IMR-90 (cell line): ENCODE measurements around the gene PRKCA. TPM values are rescaled to one million over a fixed set of nuclear protein-coding genes. Genes with fewer than 3 reads are reported as not detected.

Source experiments
- ATAC-seq: fragments of 200-7000 bp; cut with Tn5 transposase; 2 replicates; pipeline ENCODE4 v1.9.1; 2020; ENCODE audit warnings: low read depth, mild to moderate bottlenecking, moderate library complexity
- BruUV-seq: library from RNA; stranded (reverse); fragments of 400-500 nt; replicated peaks from 2 replicates; lab custom pipeline; 2021; lab: Mats Ljungman, UMichigan
- CTCF ChIA-PET: fragments of 300-600 bp; formaldehyde crosslinking; extraction: SDS; loops from one replicate; lab custom pipeline; 2021; ENCODE audit warnings: antibody characterized with exemption; lab: Yijun Ruan, JAX
- POLR2A ChIA-PET: fragments of 300-600 bp; sonication (Branson Sonifier 250); formaldehyde crosslinking; loops from one replicate; lab custom pipeline; 2022; ENCODE audit warnings: antibody characterized with exemption; ENCODE audit not compliant: unreplicated experiment; lab: Charles Lee
- DNase-seq: peaks from one replicate; pipeline ENCODE4 v3.0.0; 2013
- H2AFZ ChIP-seq: replicated peaks from 2 replicates; pipeline ENCODE3; 2013; ENCODE audit warnings: low read length, mild to moderate bottlenecking; ENCODE audit not compliant: poor library complexity
- H2AK5ac ChIP-seq: 2 replicates; pipeline ENCODE4 v1.6.1; 2013; ENCODE audit warnings: low read depth, low read length, inconsistent platforms
- H2AK9ac ChIP-seq: replicated peaks from 2 replicates; pipeline ENCODE3; 2013; ENCODE audit warnings: mild to moderate bottlenecking, low read depth, low read length, moderate library complexity; ENCODE audit not compliant: poor library complexity
- H2BK120ac ChIP-seq: 2 replicates; pipeline ENCODE4 v1.6.1; 2013; ENCODE audit warnings: low read depth, low read length, inconsistent platforms
- H2BK15ac ChIP-seq: 3 replicates; pipeline ENCODE4 v1.6.1; 2013; ENCODE audit warnings: low read depth, low read length, inconsistent platforms
- H2BK20ac ChIP-seq: 2 replicates; pipeline ENCODE4 v1.6.1; 2013; ENCODE audit warnings: low read depth, mild to moderate bottlenecking, inconsistent platforms, low read length, moderate library complexity
- H2BK5ac ChIP-seq: 2 replicates; pipeline ENCODE4 v1.6.1; 2013; ENCODE audit warnings: mild to moderate bottlenecking, low read depth, low read length, inconsistent platforms; ENCODE audit not compliant: poor library complexity, severe bottlenecking
- H3K14ac ChIP-seq: replicated peaks from 2 replicates; pipeline ENCODE4 v1.6.1; 2013; ENCODE audit warnings: low read depth, low read length, inconsistent platforms
- H3K18ac ChIP-seq: 2 replicates; pipeline ENCODE4 v1.6.1; 2013; ENCODE audit warnings: low read depth, low read length, control low read depth
- H3K23ac ChIP-seq: 2 replicates; pipeline ENCODE4 v1.6.1; 2013; ENCODE audit warnings: low read depth, low read length, inconsistent platforms
- H3K27ac ChIP-seq: 2 replicates; pipeline ENCODE4 v1.5.1; 2013; ENCODE audit warnings: mild to moderate bottlenecking, control low read depth, low read length; ENCODE audit not compliant: insufficient read depth
- H3K27me3 ChIP-seq: 2 replicates; pipeline ENCODE4 v1.6.1; 2013; ENCODE audit warnings: low read length; ENCODE audit not compliant: control insufficient read depth, insufficient read depth
- H3K36me3 ChIP-seq: 2 replicates; pipeline ENCODE4 v1.6.1; 2013; ENCODE audit warnings: low read length, mixed read lengths; ENCODE audit not compliant: control insufficient read depth, insufficient read depth
- H3K4ac ChIP-seq: 2 replicates; pipeline ENCODE4 v1.6.1; 2013; ENCODE audit warnings: low read depth, low read length, inconsistent platforms
- H3K4me1 ChIP-seq: 2 replicates; pipeline ENCODE4 v1.6.1; 2013; ENCODE audit warnings: low read length, mixed read lengths; ENCODE audit not compliant: control insufficient read depth, insufficient read depth
- H3K4me2 ChIP-seq: 2 replicates; pipeline ENCODE4 v1.6.1; 2013; ENCODE audit warnings: low read depth, mild to moderate bottlenecking, control low read depth, low read length, moderate library complexity
- H3K4me3 ChIP-seq: 2 replicates; pipeline ENCODE4 v1.5.1; 2013; ENCODE audit warnings: low read depth, mild to moderate bottlenecking, control low read depth, low read length, moderate library complexity; ENCODE audit not compliant: insufficient read depth
- H3K56ac ChIP-seq: 2 replicates; pipeline ENCODE4 v1.6.1; 2013; ENCODE audit warnings: low read length, inconsistent platforms; ENCODE audit not compliant: insufficient read depth; ENCODE audit errors: extremely low read depth
- H3K79me1 ChIP-seq, 2 experiments: 2 replicates each; pipeline ENCODE4 v1.6.1; 2013; ENCODE audit warnings: low read length in 2 of 2, inconsistent platforms in 1 of 2, low read depth in 1 of 2
- H3K9ac ChIP-seq: 2 replicates; pipeline ENCODE4 v1.6.1; 2013; ENCODE audit warnings: low read depth, low read length, control low read depth
- H3K9me1 ChIP-seq: 2 replicates; pipeline ENCODE4 v1.6.1; 2013; ENCODE audit warnings: low read length, inconsistent platforms; ENCODE audit not compliant: insufficient read depth
- H3K9me3 ChIP-seq: 2 replicates; pipeline ENCODE4 v1.6.1; 2013; ENCODE audit warnings: low read length; ENCODE audit not compliant: control insufficient read depth, insufficient read depth
- H4K20me1 ChIP-seq: 2 replicates; pipeline ENCODE4 v1.6.1; 2013; ENCODE audit warnings: low read length, inconsistent platforms; ENCODE audit not compliant: insufficient read depth
- H4K5ac ChIP-seq: 2 replicates; pipeline ENCODE4 v1.6.1; 2013; ENCODE audit warnings: mild to moderate bottlenecking, low read depth, low read length, control low read depth
- H4K8ac ChIP-seq, 2 experiments: 2 replicates each; pipeline ENCODE4 v1.6.1; 2013; ENCODE audit warnings: low read depth in 2 of 2, low read length in 2 of 2, control low read depth in 1 of 2, inconsistent platforms in 1 of 2
- H4K91ac ChIP-seq: 2 replicates; pipeline ENCODE4 v1.6.1; 2013; ENCODE audit warnings: low read depth, low read length, inconsistent platforms; ENCODE audit not compliant: insufficient read depth
- BHLHE40 ChIP-seq: fragments of 150-350 bp; IDR thresholded peaks from 2 replicates; pipeline ENCODE4 v1.6.1; 2016; ENCODE audit warnings: mild to moderate bottlenecking, low read depth, low read length
- CEBPB ChIP-seq: IDR thresholded peaks from 2 replicates; pipeline ENCODE4 v1.6.1; 2012; ENCODE audit warnings: low read depth, low read length, improper control_type of control experiment
- CHD1 ChIP-seq: IDR thresholded peaks from 2 replicates; pipeline ENCODE4 v1.6.1; 2012; ENCODE audit warnings: low read depth, low read length, improper control_type of control experiment
- CTCF ChIP-seq: conservative IDR thresholded peaks from 2 replicates; pipeline ENCODE4 v1.5.1; 2012; ENCODE audit warnings: mild to moderate bottlenecking, low read depth, low read length, improper control_type of control experiment
- FOS ChIP-seq: fragments of 150-350 bp; IDR thresholded peaks from 2 replicates; pipeline ENCODE4 v1.6.1; 2016; ENCODE audit warnings: low read depth, low read length
- MAFK ChIP-seq: IDR thresholded peaks from 2 replicates; pipeline ENCODE4 v1.6.1; 2012; ENCODE audit warnings: low read depth, low read length, improper control_type of control experiment
- MAZ ChIP-seq: IDR thresholded peaks from 2 replicates; pipeline ENCODE4 v1.6.1; 2012; ENCODE audit warnings: low read depth, mild to moderate bottlenecking, low read length, improper control_type of control experiment, moderate library complexity, borderline replicate concordance
- MXI1 ChIP-seq: IDR thresholded peaks from 2 replicates; pipeline ENCODE4 v1.6.1; 2012; ENCODE audit warnings: low read depth, mild to moderate bottlenecking, low read length, moderate library complexity, borderline replicate concordance
- NFE2L2 ChIP-seq: fragments of 150-350 bp; IDR thresholded peaks from 2 replicates; pipeline ENCODE4 v1.6.1; 2016; ENCODE audit warnings: low read depth, mild to moderate bottlenecking, low read length
- POLR2A ChIP-seq: IDR thresholded peaks from 2 replicates; pipeline ENCODE4 v1.6.1; 2012; ENCODE audit warnings: mild to moderate bottlenecking, low read depth, low read length
- RAD21 ChIP-seq: IDR thresholded peaks from 2 replicates; pipeline ENCODE4 v1.6.1; 2012; ENCODE audit warnings: low read length, improper control_type of control experiment
- RCOR1 ChIP-seq: IDR thresholded peaks from 2 replicates; pipeline ENCODE4 v1.6.1; 2012; ENCODE audit warnings: mild to moderate bottlenecking, low read length, improper control_type of control experiment; ENCODE audit not compliant: insufficient replicate concordance
- RFX5 ChIP-seq: IDR thresholded peaks from 2 replicates; pipeline ENCODE4 v1.8.0; 2012; ENCODE audit warnings: low read depth, mild to moderate bottlenecking, low read length, moderate library complexity
- SMC3 ChIP-seq: fragments of 150-350 bp; IDR thresholded peaks from 2 replicates; pipeline ENCODE4 v1.6.1; 2016; ENCODE audit warnings: low read depth, mild to moderate bottlenecking, antibody characterized with exemption, low read length, moderate library complexity
- USF2 ChIP-seq: fragments of 150-350 bp; IDR thresholded peaks from 2 replicates; pipeline ENCODE4 v1.6.1; 2017; ENCODE audit warnings: mild to moderate bottlenecking, antibody characterized with exemption, low read length, low read depth
- WGBS, 2 experiments: methylation state at CpG; one replicate each; pipeline versions ENCODE4 v1.1.5 to v1.1.7; 2013; ENCODE audit warnings: missing lambda C conversion rate in 2 of 2; ENCODE audit not compliant: insufficient read length in 1 of 2; ENCODE audit errors: extremely low coverage in 2 of 2; 5-methylcytosine and 5-hydroxymethylcytosine counted together
- dilution Hi-C: fragments of 300-500 bp; cut with HindIII; formaldehyde crosslinking; loops from one replicate; pipeline ENCODE4 v1.14.3; 2018; ENCODE audit warnings: low sequenced_read_pairs; ENCODE audit not compliant: unreplicated experiment
- in situ Hi-C: fragments of 300-500 bp; cut with MboI; formaldehyde crosslinking; loops from 3 replicates; pipeline ENCODE4 v1.14.3; 2019; ENCODE audit warnings: low sequenced_read_pairs, inconsistent platforms, mixed read lengths
- intact Hi-C: fragments of 100-400 bp; cut with micrococcal nuclease; formaldehyde crosslinking; loops from 2 replicates; pipeline ENCODE4 v1.10.0; 2022
- polyA plus RNA-seq, 3 experiments: library from polyadenylated mRNA; depleted of rRNA; stranded (reverse); fragments of >200 nt; gene quantifications; 2 replicates each; pipeline ENCODE4 v1.2.3, GENCODE V29; 2012; ENCODE audit warnings: low replicate concordance in 1 of 3
- total RNA-seq: library from RNA; depleted of rRNA; stranded (reverse); fragments of >200 nt; gene quantifications from 2 replicates; pipeline ENCODE4 v1.2.3, GENCODE V29; 2012
- TF ChIP-seq, protein P1 (sequence below): fragments of 150-350 bp; IDR thresholded peaks from 2 replicates; pipeline ENCODE4 v1.6.1; 2016; ENCODE audit warnings: low read depth, mild to moderate bottlenecking, low read length, moderate library complexity, borderline replicate concordance

Gene PRKCA
- total and polyA plus RNA-seq, 2 of the 4 experiments (the other 2 are of a cell fraction) = 31.0 to 46.0 TPM

GRCh38 chr17:66260275-66260674 is 42.1 kb upstream of the PRKCA start:
- CTCF ChIA-PET = interaction anchor here (0.6 to 1.3 kb wide), 3 partner anchors 168 to 310 kb away, joined by 3 to 8 read pairs (median 7); no protein-coding TSS in a partner anchor
- DNase-seq = no peak

More at GRCh38 chr17:66260275-66260674, 42.1 kb upstream of the PRKCA start:
- H3K36me3 ChIP-seq = no peaks in the 10 kb centered on the region
- no peak overlapping the region for H3K18ac ChIP-seq
- H4K5ac ChIP-seq = no peak overlapping the region
- H2AK9ac ChIP-seq = peak overlapping the region; percentile 77
- H3K14ac ChIP-seq = no peak overlapping the region
- H3K27ac ChIP-seq = no peak overlapping the region
- no peaks in the 10 kb centered on the region for H3K9me3 ChIP-seq
- H3K23ac ChIP-seq = no peak overlapping the region
- H4K8ac ChIP-seq = no peak overlapping the region
- WGBS, 2 experiments = 100% methylated on average over 2 of the region's 6 CpGs; no CpG with 5 or more reads in 1 of the 2 experiments
- intact Hi-C loops (no loop called here), dilution Hi-C loops (no loop called here), in situ Hi-C loops (no loop called here)
- H3K4me2 ChIP-seq = no peak overlapping the region
- H3K56ac ChIP-seq = no peak overlapping the region
- BruUV-seq = no TSS peak
- H2AFZ ChIP-seq = peak overlapping the region; percentile 8
- H3K4me1 ChIP-seq = no peaks in the 10 kb centered on the region
- H3K27me3 ChIP-seq = no peaks in the 10 kb centered on the region
- H2BK5ac ChIP-seq = no peak overlapping the region
- H4K20me1 ChIP-seq = no peaks in the 10 kb centered on the region
- no peaks in the 10 kb centered on the region for H3K9me1 ChIP-seq
- TF ChIP-seq MXI1 = no peak
- TF ChIP-seq POLR2A = no peak
- no peak for TF ChIP-seq CHD1
- TF ChIP-seq, protein P1, sequence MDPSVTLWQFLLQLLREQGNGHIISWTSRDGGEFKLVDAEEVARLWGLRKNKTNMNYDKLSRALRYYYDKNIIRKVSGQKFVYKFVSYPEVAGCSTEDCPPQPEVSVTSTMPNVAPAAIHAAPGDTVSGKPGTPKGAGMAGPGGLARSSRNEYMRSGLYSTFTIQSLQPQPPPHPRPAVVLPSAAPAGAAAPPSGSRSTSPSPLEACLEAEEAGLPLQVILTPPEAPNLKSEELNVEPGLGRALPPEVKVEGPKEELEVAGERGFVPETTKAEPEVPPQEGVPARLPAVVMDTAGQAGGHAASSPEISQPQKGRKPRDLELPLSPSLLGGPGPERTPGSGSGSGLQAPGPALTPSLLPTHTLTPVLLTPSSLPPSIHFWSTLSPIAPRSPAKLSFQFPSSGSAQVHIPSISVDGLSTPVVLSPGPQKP = no peak
- no peak for TF ChIP-seq MAZ
- TF ChIP-seq FOS = no peak
- TF ChIP-seq CEBPB = no peak
- no peak for TF ChIP-seq RCOR1
- no peak for TF ChIP-seq USF2
- no peak for TF ChIP-seq RAD21
- TF ChIP-seq BHLHE40 = no peak
- no peak for TF ChIP-seq RFX5
- TF ChIP-seq CTCF = no peak
- no peak for TF ChIP-seq NFE2L2
- no peak for TF ChIP-seq SMC3
- TF ChIP-seq MAFK = no peak
- H3K9ac ChIP-seq = no peak overlapping the region
- no peak overlapping the region for H2BK120ac ChIP-seq
- no peak overlapping the region for H4K91ac ChIP-seq
- H3K4ac ChIP-seq = no peak overlapping the region
- no peak overlapping the region for H2AK5ac ChIP-seq
- H2BK20ac ChIP-seq = no peak overlapping the region
- H3K79me1 ChIP-seq = no peaks in the 10 kb centered on the region
- no peak for ATAC-seq
- H3K4me3 ChIP-seq = no peak overlapping the region
- H2BK15ac ChIP-seq = 0 out of 3 replicates have a peak overlapping the region, but pooled peaks have one; percentile 39
- POLR2A ChIA-PET = no interaction called here
